Limb (tissue), 2 donors: ENCODE data around the gene ZSWIM9.

Experiments
- DNase-seq, 2 donors: peaks; one replicate each; pipeline ENCODE4 v3.0.0-alpha.2; 2016; ENCODE audit errors: extremely low spot score in 2 of 2

Gene ZSWIM9

GRCh38 chr19:48174445-48175030 lies 4.1 kb downstream of the ZSWIM9 start:
- no peak for DNase-seq

- no peak for DNase-seq
Observed at GRCh38 chr19:48175578-48175977, 5.1 kb downstream of the ZSWIM9 start.

GRCh38 chr19:48176226-48176625 lies 5.7 kb downstream of the ZSWIM9 start:
- no peak for DNase-seq

- DNase-seq = no peak
Observed at GRCh38 chr19:48181505-48181904, 11.0 kb downstream of the ZSWIM9 start.

GRCh38 chr19:48182434-48182833 lies 12.0 kb downstream of the ZSWIM9 start:
- no peak for DNase-seq

GRCh38 chr19:48183356-48183755 lies 12.9 kb downstream of the ZSWIM9 start:
- no peak for DNase-seq

- no peak for DNase-seq
Observed at GRCh38 chr19:48186015-48186414, 15.5 kb downstream of the ZSWIM9 start.

- DNase-seq = no peak
Observed at GRCh38 chr19:48186541-48186991, 16.1 kb downstream of the ZSWIM9 start.

GRCh38 chr19:48190288-48190884 lies 19.9 kb downstream of the ZSWIM9 start:
- DNase-seq = no peak

- no peak for DNase-seq
Observed at GRCh38 chr19:48190885-48191284, 20.4 kb downstream of the ZSWIM9 start.

GRCh38 chr19:48192750-48193149 lies 22.3 kb downstream of the ZSWIM9 start:
- DNase-seq = no peak

- no peak for DNase-seq
Observed at GRCh38 chr19:48194041-48194843, 23.8 kb downstream of the ZSWIM9 start.

GRCh38 chr19:48194844-48195830 lies 24.7 kb downstream of the ZSWIM9 start:
- no peak for DNase-seq

- no peak for DNase-seq
Observed at GRCh38 chr19:48196321-48196763, 25.9 kb downstream of the ZSWIM9 start.

- DNase-seq = peak in 1 of 2 donors; percentile 29
Observed at GRCh38 chr19:48196933-48197665, 26.6 kb downstream of the ZSWIM9 start.

GRCh38 chr19:48203222-48203793 lies 32.8 kb downstream of the ZSWIM9 start:
- no peak for DNase-seq

- peak; percentile 95 to 96 for DNase-seq
Observed at GRCh38 chr19:48203794-48204628, 33.5 kb downstream of the ZSWIM9 start.

GRCh38 chr19:48206397-48207093 lies 36.1 kb downstream of the ZSWIM9 start:
- no peak for DNase-seq

- no peak for DNase-seq
Observed at GRCh38 chr19:48210005-48210404, 39.5 kb downstream of the ZSWIM9 start.
